ENCODE measurements around the gene TSPAN17.

- no peak for TF ChIP-seq CTCF (IDR thresholded peaks at IDR 0.05)
- TF ChIP-seq POLR2A (IDR thresholded peaks at IDR 0.05): no peak
Observed at GRCh38 chr5:176611435-176611834, 35.8 kb upstream of the TSPAN17 start.

All from esophagus squamous epithelium (tissue), 4 donors.